Lower leg skin (tissue), 3 donors: Measurements from ENCODE around the gene QPRT.

Source experiments
- CTCF ChIP-seq, 3 donors: fragments of 450-650 bp; IDR thresholded peaks; one replicate each; pipeline ENCODE4 v1.5.1; 2016; ENCODE audit warnings: antibody characterized with exemption in 3 of 3, mild to moderate bottlenecking in 3 of 3, moderate library complexity in 2 of 3
- POLR2A ChIP-seq, 2 donors: fragments of 450-650 bp; IDR thresholded peaks; one replicate each; pipeline ENCODE4 v1.6.1; 2016 to 2017; ENCODE audit warnings: antibody characterized with exemption in 2 of 2, mild to moderate bottlenecking in 1 of 2, moderate library complexity in 1 of 2

GRCh38 chr16:29683543-29684090 lies 4.6 kb downstream of the QPRT start:
- TF ChIP-seq CTCF (IDR thresholded peaks at IDR 0.05) = no peak
- TF ChIP-seq POLR2A (IDR thresholded peaks at IDR 0.05) = no peak
